Activated T-helper 17 cell treated with anti-CD3 and anti-CD28 coated beads, Interleukin-2, amount 50 U/mL, for 72 hours (primary cell): ENCODE results near the gene UMAD1. TPM values are rescaled to one million over a fixed set of nuclear protein-coding genes. Genes with fewer than 3 reads are reported as not detected.

Source experiments
- ATAC-seq: fragments of 150-1000 bp; cut with Tn5 transposase; replicated peaks from 2 replicates; pipeline ENCODE4 v1.10.0; 2021; ENCODE audit warnings: mild to moderate bottlenecking, moderate library complexity
- H3K27ac Mint-ChIP-seq: one replicate; pipeline ENCODE4 v1.8.0; 2022; ENCODE audit warnings: mixed read lengths
- H3K27me3 Mint-ChIP-seq: one replicate; pipeline ENCODE4 v1.8.0; 2022; ENCODE audit warnings: mixed read lengths
- H3K36me3 Mint-ChIP-seq: one replicate; pipeline ENCODE4 v1.8.0; 2022; ENCODE audit warnings: low read depth, mild to moderate bottlenecking, mixed read lengths
- H3K4me1 Mint-ChIP-seq: one replicate; pipeline ENCODE4 v1.8.0; 2022; ENCODE audit warnings: mixed read lengths
- H3K4me3 Mint-ChIP-seq: one replicate; pipeline ENCODE4 v1.8.0; 2022; ENCODE audit warnings: mild to moderate bottlenecking, mixed read lengths
- H3K9me3 Mint-ChIP-seq: one replicate; pipeline ENCODE4 v1.8.0; 2022; ENCODE audit warnings: mixed read lengths
- total RNA-seq, 2 donors: library from RNA; stranded (reverse); gene quantifications; one replicate each; pipeline ENCODE4 v1.2.3, GENCODE V29; 2022

UMAD1 gene
- total RNA-seq, 2 donors from 2014 or later, result 9.4 to 11.7 TPM

GRCh38 chr7:7834761-7835160 lies 194.2 kb downstream of the UMAD1 start:
- Mint-ChIP-seq H3K4me1 (peaks cover 17% of the 10 kb centered on the region), H3K4me3 (no peak overlapping the region), H3K27ac (no peak overlapping the region), H3K36me3 (peaks cover 10% of the 10 kb centered on the region), H3K27me3 (no peaks in the 10 kb centered on the region), H3K9me3 (peaks cover under 1% of the 10 kb centered on the region)
- ATAC-seq, result no peak

- Mint-ChIP-seq H3K36me3 (no peaks in the 10 kb centered on the region), H3K4me3 (no peak overlapping the region), H3K27me3 (no peaks in the 10 kb centered on the region), H3K27ac (no peak overlapping the region), H3K4me1 (peaks cover 9% of the 10 kb centered on the region), H3K9me3 (peaks cover 4% of the 10 kb centered on the region)
- ATAC-seq, result no peak
These were observed 200.5 kb downstream of the UMAD1 start for GRCh38 chr7:7841027-7841426.

- H3K27ac Mint-ChIP-seq, result no peak overlapping the region
These were observed 202.7 kb downstream of the UMAD1 start for GRCh38 chr7:7843240-7843639.

GRCh38 chr7:7843972-7844371 lies 203.4 kb downstream of the UMAD1 start:
- H3K9me3 Mint-ChIP-seq, result peaks cover 4% of the 10 kb centered on the region
- H3K27me3 Mint-ChIP-seq, result no peaks in the 10 kb centered on the region
- H3K4me1 Mint-ChIP-seq, result peaks cover 15% of the 10 kb centered on the region
- no peaks in the 10 kb centered on the region for H3K36me3 Mint-ChIP-seq
- no peak overlapping the region for H3K4me3 Mint-ChIP-seq
- H3K27ac Mint-ChIP-seq, result no peak overlapping the region
- no peak for ATAC-seq

More at GRCh38 chr7:7843240-7843639, 202.7 kb downstream of the UMAD1 start:
- no peaks in the 10 kb centered on the region for H3K36me3 Mint-ChIP-seq
- no peak for ATAC-seq
- no peaks in the 10 kb centered on the region for H3K27me3 Mint-ChIP-seq
- peaks cover 12% of the 10 kb centered on the region for H3K4me1 Mint-ChIP-seq
- H3K4me3 Mint-ChIP-seq, result no peak overlapping the region
- peaks cover 4% of the 10 kb centered on the region for H3K9me3 Mint-ChIP-seq

- Mint-ChIP-seq H3K36me3 (no peaks in the 10 kb centered on the region), H3K27me3 (no peaks in the 10 kb centered on the region), H3K27ac (no peak overlapping the region), H3K4me1 (peaks cover 19% of the 10 kb centered on the region), H3K9me3 (no peaks in the 10 kb centered on the region), H3K4me3 (peak overlapping the region; percentile 23)
- ATAC-seq, result no peak
These were observed 207.7 kb downstream of the UMAD1 start for GRCh38 chr7:7848246-7848645.

GRCh38 chr7:7848892-7849291 lies 208.3 kb downstream of the UMAD1 start:
- no peak for ATAC-seq
- H3K36me3 Mint-ChIP-seq, result no peaks in the 10 kb centered on the region
- H3K27me3 Mint-ChIP-seq, result no peaks in the 10 kb centered on the region
- no peaks in the 10 kb centered on the region for H3K9me3 Mint-ChIP-seq
- H3K4me3 Mint-ChIP-seq, result no peak overlapping the region
- H3K27ac Mint-ChIP-seq, result no peak overlapping the region
- H3K4me1 Mint-ChIP-seq, result peaks cover 19% of the 10 kb centered on the region

- ATAC-seq, result no peak
- Mint-ChIP-seq H3K9me3 (peaks cover 4% of the 10 kb centered on the region), H3K27me3 (no peaks in the 10 kb centered on the region), H3K36me3 (peaks cover 5% of the 10 kb centered on the region), H3K4me3 (no peak overlapping the region), H3K27ac (no peak overlapping the region), H3K4me1 (peaks cover 19% of the 10 kb centered on the region)
These were observed 209.6 kb downstream of the UMAD1 start for GRCh38 chr7:7850150-7850549.

GRCh38 chr7:7851381-7851780 lies 210.8 kb downstream of the UMAD1 start:
- Mint-ChIP-seq H3K9me3 (peaks cover 4% of the 10 kb centered on the region), H3K27ac (no peak overlapping the region), H3K27me3 (no peaks in the 10 kb centered on the region), H3K4me1 (peaks cover 19% of the 10 kb centered on the region), H3K36me3 (peaks cover 13% of the 10 kb centered on the region), H3K4me3 (no peak overlapping the region)
- ATAC-seq, result peak; percentile 87

- H3K36me3 Mint-ChIP-seq, result peaks cover 13% of the 10 kb centered on the region
- H3K4me3 Mint-ChIP-seq, result no peak overlapping the region
- H3K4me1 Mint-ChIP-seq, result peaks cover 19% of the 10 kb centered on the region
- H3K27me3 Mint-ChIP-seq, result no peaks in the 10 kb centered on the region
- peaks cover 4% of the 10 kb centered on the region for H3K9me3 Mint-ChIP-seq
- no peak for ATAC-seq
- no peak overlapping the region for H3K27ac Mint-ChIP-seq
These were observed 211.4 kb downstream of the UMAD1 start for GRCh38 chr7:7851991-7852390.

GRCh38 chr7:7857143-7857583 lies 216.6 kb downstream of the UMAD1 start:
- H3K4me1 Mint-ChIP-seq, result peaks cover 14% of the 10 kb centered on the region
- no peak overlapping the region for H3K4me3 Mint-ChIP-seq
- H3K27me3 Mint-ChIP-seq, result no peaks in the 10 kb centered on the region
- H3K9me3 Mint-ChIP-seq, result peaks cover 4% of the 10 kb centered on the region
- H3K36me3 Mint-ChIP-seq, result peaks cover 13% of the 10 kb centered on the region
- ATAC-seq, result no peak
- H3K27ac Mint-ChIP-seq, result no peak overlapping the region

- Mint-ChIP-seq H3K27me3 (no peaks in the 10 kb centered on the region), H3K36me3 (peaks cover 13% of the 10 kb centered on the region), H3K27ac (no peak overlapping the region), H3K4me1 (peaks cover 11% of the 10 kb centered on the region), H3K4me3 (no peak overlapping the region), H3K9me3 (peaks cover 4% of the 10 kb centered on the region)
- no peak for ATAC-seq
These were observed 218.0 kb downstream of the UMAD1 start for GRCh38 chr7:7858559-7858958.

- Mint-ChIP-seq H3K4me3 (no peak overlapping the region), H3K9me3 (peaks cover 3% of the 10 kb centered on the region), H3K27me3 (no peaks in the 10 kb centered on the region), H3K27ac (no peak overlapping the region), H3K36me3 (peaks cover 12% of the 10 kb centered on the region), H3K4me1 (peaks cover 11% of the 10 kb centered on the region)
- ATAC-seq, result no peak
These were observed 218.9 kb downstream of the UMAD1 start for GRCh38 chr7:7859411-7859810.

GRCh38 chr7:7861211-7861633 lies 220.7 kb downstream of the UMAD1 start:
- no peaks in the 10 kb centered on the region for H3K9me3 Mint-ChIP-seq
- no peak overlapping the region for H3K4me3 Mint-ChIP-seq
- peak; percentile 96 for ATAC-seq
- no peak overlapping the region for H3K27ac Mint-ChIP-seq
- no peaks in the 10 kb centered on the region for H3K27me3 Mint-ChIP-seq
- peaks cover under 1% of the 10 kb centered on the region for H3K36me3 Mint-ChIP-seq
- peaks cover 11% of the 10 kb centered on the region for H3K4me1 Mint-ChIP-seq

GRCh38 chr7:7862393-7862792 lies 221.8 kb downstream of the UMAD1 start:
- Mint-ChIP-seq H3K4me3 (no peak overlapping the region), H3K27ac (no peak overlapping the region), H3K36me3 (no peaks in the 10 kb centered on the region), H3K27me3 (no peaks in the 10 kb centered on the region), H3K9me3 (no peaks in the 10 kb centered on the region), H3K4me1 (peaks cover 11% of the 10 kb centered on the region)
- ATAC-seq, result no peak

- Mint-ChIP-seq H3K27ac (no peak overlapping the region), H3K4me3 (no peak overlapping the region), H3K4me1 (no peaks in the 10 kb centered on the region), H3K36me3 (no peaks in the 10 kb centered on the region), H3K9me3 (no peaks in the 10 kb centered on the region), H3K27me3 (no peaks in the 10 kb centered on the region)
- no peak for ATAC-seq
These were observed 227.5 kb downstream of the UMAD1 start for GRCh38 chr7:7867846-7868571.
